GM19455 (cell line): ENCODE results near the gene ELOA.
A peak's percentile ranks its signal among the peaks of the same experiment; 100 is the strongest.
"Not testable (repeated sequence)": the region's sequence is repeated elsewhere in the genome, so short reads cannot be mapped to it uniquely, and the experiment has no call there.

Source experiments
- ATAC-seq: cut with Tn5 transposase; IDR thresholded peaks from one replicate; pipeline ENCODE4 v1.9.1; 2021; ENCODE audit not compliant: unreplicated experiment

The ELOA gene

GRCh38 chr1:23732363-23733224 is 10.7 kb upstream of the ELOA start:
- ATAC-seq: no peak

GRCh38 chr1:23733281-23733680 is 10.0 kb upstream of the ELOA start:
- ATAC-seq: not testable (repeated sequence)

- ATAC-seq: no peak
Observed at GRCh38 chr1:23736437-23737134, 6.7 kb upstream of the ELOA start.

GRCh38 chr1:23741609-23742008 is 1.7 kb upstream of the ELOA start:
- ATAC-seq: no peak

- ATAC-seq: peak; percentile 26
Observed at GRCh38 chr1:23742670-23743286, 493 bp upstream of the ELOA start.

- no peak for ATAC-seq
Observed at GRCh38 chr1:23745515-23745914, 2.2 kb downstream of the ELOA start.

- ATAC-seq: no peak
Observed at GRCh38 chr1:23748016-23748415, 4.7 kb downstream of the ELOA start.

GRCh38 chr1:23751050-23751814 is 8.0 kb downstream of the ELOA start:
- ATAC-seq: no peak

- ATAC-seq: no peak
Observed at GRCh38 chr1:23751815-23752200, 8.5 kb downstream of the ELOA start.

GRCh38 chr1:23752909-23753308 is 9.6 kb downstream of the ELOA start:
- no peak for ATAC-seq

GRCh38 chr1:23756676-23757075 is 13.4 kb downstream of the ELOA start:
- no peak for ATAC-seq

GRCh38 chr1:23757812-23758211 is 14.5 kb downstream of the ELOA start:
- no peak for ATAC-seq

- ATAC-seq: no peak
Observed at GRCh38 chr1:23759277-23759676, 16.0 kb downstream of the ELOA start.

GRCh38 chr1:23763041-23763577 is 19.8 kb downstream of the ELOA start:
- ATAC-seq: no peak

GRCh38 chr1:23768733-23769132 is 25.5 kb downstream of the ELOA start:
- ATAC-seq: no peak

- ATAC-seq: no peak
Observed at GRCh38 chr1:23772049-23772853, 29.0 kb downstream of the ELOA start.

- ATAC-seq: no peak
Observed at GRCh38 chr1:23772854-23773242, 29.6 kb downstream of the ELOA start.

GRCh38 chr1:23774174-23774880 is 31.1 kb downstream of the ELOA start:
- no peak for ATAC-seq

- ATAC-seq: no peak
Observed at GRCh38 chr1:23776217-23776616, 32.9 kb downstream of the ELOA start.
